Stomach smooth muscle (tissue), 2 donors: ENCODE data around the gene IRAK2.
A peak's percentile ranks its signal among the peaks of the same experiment; 100 is the strongest.
"Not testable (repeated sequence)": the region's sequence is repeated elsewhere in the genome, so short reads cannot be mapped to it uniquely, and the experiment has no call there.

Experiments used
- H3K27ac ChIP-seq: one replicate; pipeline ENCODE4 v1.7.0; 2013; ENCODE audit warnings: mild to moderate bottlenecking, low read length, inconsistent platforms
- H3K27me3 ChIP-seq, 2 donors: one replicate each; pipeline ENCODE4 v1.7.0; 2013; ENCODE audit warnings: low read length in 2 of 2; ENCODE audit not compliant: insufficient read depth in 2 of 2, control insufficient read depth in 1 of 2
- H3K36me3 ChIP-seq, 2 donors: one replicate each; pipeline ENCODE4 v1.7.0; 2013; ENCODE audit warnings: low read length in 2 of 2; ENCODE audit not compliant: control insufficient read depth in 2 of 2, insufficient read depth in 2 of 2
- H3K4me1 ChIP-seq: one replicate; pipeline ENCODE4 v1.7.0; 2013; ENCODE audit warnings: low read length; ENCODE audit not compliant: control insufficient read depth, insufficient read depth
- H3K4me3 ChIP-seq, 2 donors: one replicate each; pipeline ENCODE4 v1.7.0; 2013; ENCODE audit warnings: low read length in 2 of 2
- H3K9ac ChIP-seq, 2 donors: one replicate each; pipeline ENCODE4 v1.7.0; 2013; ENCODE audit warnings: low read length in 2 of 2, mild to moderate bottlenecking in 1 of 2
- H3K9me3 ChIP-seq, 2 donors: one replicate each; pipeline ENCODE4 v1.7.0; 2013; ENCODE audit warnings: low read length in 2 of 2; ENCODE audit not compliant: control insufficient read depth in 2 of 2
- donor health status: healthy.
- donor health status: Pancreatic carcinoma.

The IRAK2 gene

GRCh38 chr3:10160346-10160745, 4.4 kb upstream of the IRAK2 start:
- H3K27me3 ChIP-seq: no peaks in the 10 kb centered on the region
- H3K9me3 ChIP-seq: no peaks in the 10 kb centered on the region
- H3K4me1 ChIP-seq: peaks cover 6% of the 10 kb centered on the region
- no peak overlapping the region for H3K9ac ChIP-seq
- H3K27ac ChIP-seq: no peak overlapping the region
- H3K36me3 ChIP-seq: no peaks in the 10 kb centered on the region
- H3K4me3 ChIP-seq: no peak overlapping the region

DNA sequence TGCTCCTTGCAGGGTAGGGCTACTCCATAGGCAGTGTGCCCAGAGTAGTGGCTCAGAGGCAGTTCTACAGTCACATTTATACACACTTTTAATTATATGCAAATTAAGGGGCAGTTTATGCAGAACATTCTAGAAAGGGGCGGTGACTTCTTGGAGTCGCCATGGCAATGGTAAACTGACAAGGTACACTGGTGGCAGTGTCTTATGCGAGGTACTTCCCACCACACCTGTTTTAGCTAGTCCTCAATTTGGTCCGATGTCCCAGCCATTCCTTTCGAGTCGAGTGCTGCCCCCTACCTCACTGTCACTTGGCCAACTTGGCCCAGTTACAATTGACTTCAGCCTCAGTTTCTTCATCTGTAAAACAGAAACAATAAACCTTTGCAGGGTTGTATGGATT, 3.8 kb upstream of the IRAK2 start:
- peaks cover 6% of the 10 kb centered on the region for H3K4me1 ChIP-seq
- no peak overlapping the region for H3K4me3 ChIP-seq
- no peaks in the 10 kb centered on the region for H3K9me3 ChIP-seq
- no peak overlapping the region for H3K27ac ChIP-seq
- no peaks in the 10 kb centered on the region for H3K36me3 ChIP-seq
- no peaks in the 10 kb centered on the region for H3K27me3 ChIP-seq
- no peak overlapping the region for H3K9ac ChIP-seq

DNA sequence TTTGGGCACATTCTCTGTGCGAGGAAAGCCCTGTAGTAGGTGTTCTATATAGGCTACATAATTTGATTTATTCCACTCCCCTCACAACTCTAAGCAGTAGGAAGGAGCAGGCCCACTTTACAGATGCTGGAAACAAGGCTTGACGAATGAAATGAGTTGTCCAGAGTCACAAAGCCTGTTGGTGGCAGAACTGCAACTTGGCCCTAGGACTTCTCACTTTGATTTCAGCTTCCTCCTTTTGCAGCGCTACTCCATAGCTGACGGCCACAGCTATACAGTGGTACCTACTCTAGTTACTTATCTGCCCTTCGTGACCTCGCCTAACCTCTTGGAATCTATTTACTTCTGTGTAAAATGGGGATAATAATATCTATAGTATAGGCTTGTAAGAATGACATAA, 2.5 kb upstream of the IRAK2 start:
- Histone ChIP-seq H3K4me1 (peaks cover 9% of the 10 kb centered on the region), H3K9me3 (no peaks in the 10 kb centered on the region), H3K4me3 (no peak overlapping the region), H3K27ac (no peak overlapping the region), H3K27me3 (no peaks in the 10 kb centered on the region), H3K36me3 (no peaks in the 10 kb centered on the region), H3K9ac (no peak overlapping the region)

GRCh38 chr3:10164201-10164545, 546 bp upstream of the IRAK2 start:
- not testable (repeated sequence) for H3K27me3 ChIP-seq, H3K36me3 ChIP-seq, H3K9me3 ChIP-seq, H3K4me1 ChIP-seq, H3K27ac ChIP-seq
- Histone ChIP-seq H3K4me3 (peak overlapping the region; percentile 65 to 89), H3K9ac (peak overlapping the region in 1 of 2 donors; percentile 51)

- Histone ChIP-seq H3K27ac (no peak overlapping the region), H3K4me3 (no peak overlapping the region)
These were observed 1.5 kb downstream of the IRAK2 start for GRCh38 chr3:10166213-10166604.

DNA sequence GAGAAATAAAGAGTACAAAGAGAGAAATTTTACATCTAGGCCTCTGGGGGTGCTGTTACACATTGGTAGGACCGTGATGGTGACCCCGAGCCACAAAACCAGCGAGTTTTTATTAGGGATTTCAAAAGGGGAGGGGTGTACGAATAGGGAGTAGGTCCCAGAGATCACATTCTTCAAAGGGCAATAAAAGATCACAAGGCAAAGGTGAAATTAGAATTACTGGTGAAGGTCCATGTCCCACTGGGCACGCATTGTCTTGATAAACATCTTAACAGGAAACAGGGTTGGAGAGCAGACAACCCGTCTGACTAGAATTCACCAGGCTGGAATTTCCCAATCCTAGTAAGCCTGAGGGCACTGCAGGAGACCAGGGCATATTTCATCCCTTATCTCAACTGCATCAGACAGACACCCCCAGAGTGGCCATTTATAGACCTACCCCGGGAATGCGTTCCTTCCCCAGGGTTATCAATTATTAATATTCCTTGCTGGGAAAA, 4.3 kb downstream of the IRAK2 start:
- H3K27me3 ChIP-seq: no peaks in the 10 kb centered on the region
- H3K36me3 ChIP-seq: no peaks in the 10 kb centered on the region
- peaks cover 17% of the 10 kb centered on the region for H3K4me1 ChIP-seq
- no peak overlapping the region for H3K9ac ChIP-seq
- H3K27ac ChIP-seq: no peak overlapping the region
- H3K4me3 ChIP-seq: no peak overlapping the region
- H3K9me3 ChIP-seq: no peaks in the 10 kb centered on the region

More at GRCh38 chr3:10166213-10166604, 1.5 kb downstream of the IRAK2 start:
- H3K4me1 ChIP-seq: peaks cover 9% of the 10 kb centered on the region
- no peak overlapping the region for H3K9ac ChIP-seq
- no peaks in the 10 kb centered on the region for H3K36me3 ChIP-seq
- no peaks in the 10 kb centered on the region for H3K9me3 ChIP-seq
- H3K27me3 ChIP-seq: no peaks in the 10 kb centered on the region

- Histone ChIP-seq H3K27me3 (no peaks in the 10 kb centered on the region), H3K9ac (no peak overlapping the region), H3K4me3 (no peak overlapping the region), H3K9me3 (no peaks in the 10 kb centered on the region), H3K27ac (no peak overlapping the region), H3K36me3 (no peaks in the 10 kb centered on the region), H3K4me1 (peaks cover 11% of the 10 kb centered on the region)
These were observed 6.3 kb downstream of the IRAK2 start for GRCh38 chr3:10170915-10171478.

- Histone ChIP-seq H3K27me3 (no peaks in the 10 kb centered on the region), H3K4me1 (peaks cover 8% of the 10 kb centered on the region), H3K9me3 (no peaks in the 10 kb centered on the region), H3K9ac (no peak overlapping the region), H3K4me3 (no peak overlapping the region), H3K27ac (no peak overlapping the region), H3K36me3 (no peaks in the 10 kb centered on the region)
These were observed 8.6 kb downstream of the IRAK2 start for GRCh38 chr3:10173095-10173925.

- Histone ChIP-seq H3K4me3 (no peak overlapping the region), H3K27ac (no peak overlapping the region), H3K9ac (no peak overlapping the region), H3K9me3 (no peaks in the 10 kb centered on the region), H3K36me3 (no peaks in the 10 kb centered on the region), H3K27me3 (no peaks in the 10 kb centered on the region), H3K4me1 (peaks cover 8% of the 10 kb centered on the region)
These were observed 9.3 kb downstream of the IRAK2 start for GRCh38 chr3:10173926-10174435.

GRCh38 chr3:10175334-10175733, 10.6 kb downstream of the IRAK2 start:
- H3K9me3 ChIP-seq, H3K27ac ChIP-seq, H3K4me1 ChIP-seq, H3K9ac ChIP-seq, H3K27me3 ChIP-seq, H3K4me3 ChIP-seq, H3K36me3 ChIP-seq: not testable (repeated sequence)

DNA sequence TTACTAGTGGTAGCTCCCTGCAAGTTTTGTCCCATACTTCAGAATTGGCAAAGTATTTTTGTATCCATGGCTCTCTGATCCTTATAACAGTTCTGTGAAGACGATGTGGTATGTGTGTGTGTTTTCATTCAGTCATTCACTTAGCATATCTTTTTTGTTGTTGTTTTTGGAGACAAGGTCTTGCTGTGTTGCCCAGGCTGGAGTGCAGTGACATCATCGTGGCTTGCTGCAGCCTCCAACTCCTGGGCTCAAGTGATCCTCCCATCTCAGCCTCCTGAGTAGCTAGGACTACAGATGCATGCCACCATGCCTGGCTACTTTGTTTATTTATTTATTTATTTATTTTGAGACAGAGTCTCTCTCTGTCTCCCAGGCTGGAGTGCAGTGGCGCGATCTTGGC, 11.4 kb downstream of the IRAK2 start:
- not testable (repeated sequence) for H3K4me1 ChIP-seq, H3K27ac ChIP-seq, H3K4me3 ChIP-seq, H3K9ac ChIP-seq, H3K36me3 ChIP-seq, H3K9me3 ChIP-seq, H3K27me3 ChIP-seq
